ENCODE measurements around the gene HAPLN3.

GRCh38 chr15:88899251-88899650 is 3.9 kb upstream of the HAPLN3 start:
- TF ChIP-seq CTCF (IDR thresholded peaks at IDR 0.05; ENCODE audit: poor library complexity, severe bottlenecking), result no peak
- TF ChIP-seq EP300 (conservative IDR thresholded peaks at IDR 0.05; ENCODE audit: poor library complexity, severe bottlenecking), result no peak

All from neural cell (in vitro differentiated cells).